GM12864 (cell line): ENCODE data around the gene INO80B.

Experiments
- DNase-seq: peaks from one replicate; pipeline ENCODE4 v3.0.0-alpha.2; 2011; ENCODE audit warnings: low read depth
- H3K4me3 ChIP-seq: 2 replicates; pipeline ENCODE4 v1.5.1; 2011; ENCODE audit warnings: mild to moderate bottlenecking, low read depth, low read length, control low read depth
- CTCF ChIP-seq: IDR thresholded peaks from 2 replicates; pipeline ENCODE4 v1.5.1; 2011; ENCODE audit warnings: low read depth, mild to moderate bottlenecking, moderate library complexity, low read length, control low read depth, inconsistent platforms; ENCODE audit errors: missing control alignments

The INO80B gene

DNA sequence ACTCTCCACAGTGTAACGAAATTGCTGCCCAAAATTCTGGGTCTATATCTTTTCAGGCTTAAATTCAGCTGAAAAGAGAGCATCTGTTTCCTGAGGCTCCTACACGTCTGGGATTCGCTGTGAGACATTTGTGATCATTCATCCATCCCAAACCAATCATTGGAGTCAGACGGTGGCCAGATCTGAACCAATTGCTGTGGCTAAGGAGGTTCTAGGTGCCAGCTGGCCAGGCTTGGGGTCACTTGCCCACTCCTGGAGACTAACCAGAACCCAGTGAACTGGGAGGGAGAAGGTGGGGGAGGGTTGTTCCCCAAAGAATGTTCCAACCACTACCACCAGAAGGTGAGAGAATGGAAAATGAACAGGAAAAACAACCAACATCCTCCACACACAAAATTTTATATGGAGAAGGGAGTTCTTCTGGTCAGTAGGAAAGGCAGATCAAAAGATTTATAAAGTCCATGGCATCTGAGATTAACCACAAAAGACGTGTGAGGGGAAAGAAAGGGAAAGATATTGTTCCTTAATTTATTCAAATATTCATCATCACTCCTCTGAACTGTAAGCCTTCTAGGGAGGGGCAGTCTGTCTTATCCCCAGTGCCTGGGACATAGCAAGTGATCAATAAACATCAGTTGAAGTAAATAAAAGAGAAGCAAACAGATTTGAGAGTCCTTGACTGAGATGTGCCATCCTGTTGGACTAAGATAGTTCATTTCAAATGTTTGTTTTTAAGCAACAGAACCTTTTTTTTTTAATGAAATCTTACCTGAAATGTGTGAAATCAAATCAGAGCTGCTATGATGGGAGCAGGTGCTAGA, 10.2 kb upstream of the INO80B start:
- no peak for TF ChIP-seq CTCF
- H3K4me3 ChIP-seq, result no peak overlapping the region
- no peak for DNase-seq

GRCh38 chr2:74447230-74447999, 7.5 kb upstream of the INO80B start:
- no peak for TF ChIP-seq CTCF
- no peak overlapping the region for H3K4me3 ChIP-seq
- DNase-seq, result no peak

DNA sequence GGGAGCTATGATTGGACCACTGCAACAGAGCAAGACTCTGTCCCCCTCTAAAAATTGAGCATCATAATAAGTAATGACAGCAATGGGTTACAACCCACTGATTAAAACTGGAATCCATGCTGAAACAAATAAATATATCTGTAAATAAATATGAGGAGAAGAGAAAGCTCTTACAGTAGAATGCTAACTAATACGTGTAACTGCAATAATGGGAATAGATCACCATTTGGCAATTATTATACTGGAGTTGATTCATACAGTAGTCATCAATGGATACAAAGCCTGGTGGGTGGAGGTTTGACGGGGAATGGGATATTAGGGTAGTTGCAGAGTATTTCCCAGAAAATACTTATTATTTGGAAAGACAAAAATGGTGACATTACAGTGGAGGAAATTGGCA, 6.1 kb upstream of the INO80B start:
- DNase-seq, result no peak
- H3K4me3 ChIP-seq, result no peak overlapping the region
- no peak for TF ChIP-seq CTCF

GRCh38 chr2:74450570-74451190, 4.2 kb upstream of the INO80B start:
- no peak for TF ChIP-seq CTCF
- no peak overlapping the region for H3K4me3 ChIP-seq
- DNase-seq, result no peak

DNA sequence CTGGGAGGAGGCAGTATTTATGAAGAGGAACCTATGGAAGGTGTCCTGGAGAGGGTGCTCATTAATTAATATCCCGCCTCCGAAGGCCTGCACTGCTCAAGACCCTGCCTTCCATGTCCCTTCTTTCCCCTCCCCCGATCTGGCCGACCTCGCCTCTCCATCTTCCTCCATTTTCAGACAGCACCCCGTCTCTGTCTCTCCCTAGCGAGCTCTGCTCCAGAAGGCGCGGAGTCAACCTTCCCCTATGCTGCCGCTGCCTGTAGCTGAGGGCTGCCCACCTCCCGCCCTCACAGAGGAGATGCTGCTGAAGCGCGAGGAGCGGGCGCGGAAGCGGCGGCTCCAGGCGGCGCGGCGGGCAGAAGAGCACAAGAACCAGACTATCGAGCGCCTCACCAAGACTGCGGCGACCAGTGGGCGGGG, 2.3 kb downstream of the INO80B start:
- H3K4me3 ChIP-seq, result peak overlapping the region; percentile 78
- no peak for TF ChIP-seq CTCF
- no peak for DNase-seq

DNA sequence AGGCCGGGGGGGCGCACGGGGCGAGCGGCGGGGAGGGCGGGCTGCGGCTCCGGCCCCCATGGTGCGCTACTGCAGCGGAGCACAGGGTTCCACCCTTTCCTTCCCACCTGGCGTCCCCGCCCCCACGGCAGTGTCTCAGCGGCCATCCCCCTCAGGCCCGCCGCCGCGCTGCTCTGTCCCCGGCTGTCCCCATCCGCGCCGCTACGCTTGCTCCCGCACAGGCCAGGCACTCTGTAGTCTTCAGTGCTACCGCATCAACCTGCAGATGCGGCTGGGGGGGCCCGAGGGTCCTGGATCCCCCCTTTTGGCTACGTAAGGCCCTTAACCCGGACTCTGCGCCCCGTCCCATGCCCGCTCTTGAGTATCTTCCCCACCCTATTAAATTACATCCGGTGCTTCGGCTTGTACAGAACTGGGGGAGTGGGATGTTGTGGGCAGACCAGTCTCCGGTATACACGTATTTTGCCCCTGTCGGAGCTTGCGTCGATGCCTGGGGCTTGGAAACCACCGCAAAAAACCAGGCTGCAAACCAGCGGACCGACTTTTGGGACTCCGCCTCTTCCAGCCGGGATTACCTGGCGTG, 2.8 kb downstream of the INO80B start:
- no peak for TF ChIP-seq CTCF
- DNase-seq, result peak; percentile 53
- H3K4me3 ChIP-seq, result peak overlapping the region; percentile 78
